ENCODE results near the gene MRGPRF.

Gene MRGPRF

DNA sequence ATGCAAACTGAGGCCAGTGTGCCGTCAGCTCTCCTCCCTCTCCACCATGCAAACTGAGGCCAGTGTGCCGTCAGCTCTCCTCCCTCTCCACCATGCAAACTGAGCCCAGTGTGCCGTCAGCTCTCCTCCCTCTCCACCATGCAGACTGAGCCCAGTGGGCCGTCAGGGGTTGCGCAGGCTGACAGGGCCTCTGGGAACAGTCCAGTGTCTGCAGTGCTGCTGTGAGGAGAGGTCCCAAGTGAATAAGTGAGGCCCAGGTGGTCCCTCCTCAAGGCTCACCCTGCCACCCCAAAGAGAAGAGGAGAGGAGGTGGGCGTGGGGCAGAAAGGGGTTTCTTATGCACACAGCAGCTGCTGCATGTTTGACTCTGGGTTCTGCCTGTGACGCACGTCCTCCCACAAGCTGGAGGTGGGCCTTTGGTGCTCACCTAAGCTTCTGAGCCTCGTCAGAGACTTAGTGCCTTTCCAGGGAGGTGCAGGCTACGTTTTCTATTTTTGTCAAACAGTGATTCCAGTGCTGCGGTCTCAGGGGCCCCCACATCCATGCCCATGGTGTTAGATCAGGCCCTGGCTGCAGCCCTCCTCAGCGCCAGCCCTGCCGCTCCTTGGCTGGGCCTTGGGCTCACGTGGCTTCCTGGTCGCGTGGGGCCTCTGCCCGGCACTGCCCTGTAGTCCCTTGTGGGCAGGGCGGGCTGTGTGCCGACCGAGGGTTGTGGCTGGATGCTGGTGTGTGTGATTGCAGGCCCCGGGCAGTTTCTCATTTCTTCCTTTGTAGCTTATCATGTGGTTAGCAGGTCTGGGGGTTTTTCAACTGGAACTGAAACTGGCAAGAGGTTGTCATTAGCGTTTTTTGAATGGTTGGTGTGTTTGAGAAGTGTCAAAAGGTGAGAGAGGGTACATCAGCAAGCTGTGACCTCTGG, 42.8 kb upstream of the MRGPRF start:
- no peaks in the 10 kb centered on the region for H3K27me3 ChIP-seq (ENCODE audit: control insufficient read depth, insufficient read depth, low read length)
- H3K4me3 ChIP-seq (ENCODE audit: low read length), result no peak overlapping the region
- no CpG with 5 or more reads among the region's 22 CpGs for WGBS (ENCODE audit: insufficient coverage, insufficient read length)
- no peak for DNase-seq (ENCODE audit: low read depth, low spot score)
- no peak overlapping the region for H3K27ac ChIP-seq (ENCODE audit: low read length)
- H3K36me3 ChIP-seq (ENCODE audit: control insufficient read depth, insufficient read depth, low read length), result peaks cover 14% of the 10 kb centered on the region
- H3K9me3 ChIP-seq (ENCODE audit: control insufficient read depth, insufficient read depth, low read length), result no peaks in the 10 kb centered on the region
- H3K4me1 ChIP-seq (ENCODE audit: control insufficient read depth, insufficient read depth, low read length), result no peaks in the 10 kb centered on the region

DNA sequence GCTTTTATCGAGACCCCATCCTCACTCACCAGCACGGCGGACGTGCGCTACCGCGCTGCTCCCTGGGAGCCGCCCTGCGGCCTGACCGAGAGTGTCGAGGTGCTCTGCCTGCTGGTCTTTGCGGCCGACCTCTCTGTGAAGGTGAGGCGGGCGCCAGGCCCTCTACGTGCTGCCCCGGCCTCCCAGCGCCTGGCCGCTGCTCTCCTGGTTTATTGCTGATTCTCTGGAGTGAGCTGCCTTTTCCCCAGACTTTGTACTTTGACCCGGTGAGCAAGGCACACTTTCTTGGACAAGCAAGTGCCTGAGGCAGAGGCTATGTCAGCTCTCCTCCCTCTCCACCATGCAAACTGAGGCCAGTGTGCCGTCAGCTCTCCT, 42.2 kb upstream of the MRGPRF start:
- peaks cover 14% of the 10 kb centered on the region for H3K36me3 ChIP-seq (ENCODE audit: control insufficient read depth, insufficient read depth, low read length)
- H3K27me3 ChIP-seq (ENCODE audit: control insufficient read depth, insufficient read depth, low read length), result no peaks in the 10 kb centered on the region
- no CpG with 5 or more reads among the region's 21 CpGs for WGBS (ENCODE audit: insufficient coverage, insufficient read length)
- no peak overlapping the region for H3K4me3 ChIP-seq (ENCODE audit: low read length)
- H3K27ac ChIP-seq (ENCODE audit: low read length), result no peak overlapping the region
- H3K4me1 ChIP-seq (ENCODE audit: control insufficient read depth, insufficient read depth, low read length), result no peaks in the 10 kb centered on the region
- H3K9me3 ChIP-seq (ENCODE audit: control insufficient read depth, insufficient read depth, low read length), result no peaks in the 10 kb centered on the region
- DNase-seq (ENCODE audit: low read depth, low spot score), result no peak

DNA sequence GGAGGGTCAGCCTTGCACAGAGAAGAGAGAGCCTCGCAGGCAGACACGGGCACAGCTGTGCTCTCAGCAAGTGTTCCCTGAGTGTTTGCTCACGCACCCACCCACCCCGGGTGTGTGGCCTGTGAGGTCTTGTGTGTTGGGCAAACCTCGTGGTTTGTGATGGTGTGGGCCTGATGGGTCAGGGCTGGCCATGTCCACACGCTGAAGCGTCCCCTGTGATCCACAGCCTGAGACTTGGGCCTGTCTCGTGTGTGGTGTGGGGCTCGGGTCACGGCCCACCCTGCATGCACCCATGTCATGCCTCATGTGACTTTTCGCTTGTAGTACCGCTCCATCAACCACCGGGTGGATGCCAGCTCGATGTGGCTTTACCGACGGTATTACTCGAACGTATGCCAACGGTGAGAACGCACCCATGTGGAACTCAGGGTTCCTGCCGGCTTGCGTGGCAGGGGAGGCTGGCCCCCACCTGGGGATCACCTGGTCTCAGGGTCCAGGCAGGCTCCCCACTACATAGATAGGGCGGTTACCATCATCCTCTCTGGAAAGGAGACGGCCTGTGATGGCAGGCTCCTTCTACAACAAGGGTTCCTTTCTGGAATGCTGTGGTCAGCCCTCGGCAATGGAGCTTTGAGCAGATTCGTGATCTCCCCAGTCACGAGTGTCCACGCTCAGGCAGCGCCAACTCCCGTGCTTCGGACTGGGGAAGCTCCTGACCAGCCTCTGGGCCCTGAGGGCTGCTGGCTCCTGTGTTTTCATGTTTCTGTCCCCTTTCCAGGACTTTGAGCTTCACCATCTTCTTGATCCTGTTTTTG, 41.6 kb upstream of the MRGPRF start:
- Histone ChIP-seq H3K27ac (ENCODE audit: low read length) (no peak overlapping the region), H3K27me3 (ENCODE audit: control insufficient read depth, insufficient read depth, low read length) (no peaks in the 10 kb centered on the region), H3K9me3 (ENCODE audit: control insufficient read depth, insufficient read depth, low read length) (no peaks in the 10 kb centered on the region), H3K36me3 (ENCODE audit: control insufficient read depth, insufficient read depth, low read length) (peaks cover 12% of the 10 kb centered on the region), H3K4me3 (ENCODE audit: low read length) (no peak overlapping the region), H3K4me1 (ENCODE audit: control insufficient read depth, insufficient read depth, low read length) (0 out of 2 replicates have a peak, but pooled peaks cover 2% of the 10 kb centered on the region)
- no CpG with 5 or more reads among the region's 31 CpGs for WGBS (ENCODE audit: insufficient coverage, insufficient read length)
- DNase-seq (ENCODE audit: low read depth, low spot score), result no peak

DNA sequence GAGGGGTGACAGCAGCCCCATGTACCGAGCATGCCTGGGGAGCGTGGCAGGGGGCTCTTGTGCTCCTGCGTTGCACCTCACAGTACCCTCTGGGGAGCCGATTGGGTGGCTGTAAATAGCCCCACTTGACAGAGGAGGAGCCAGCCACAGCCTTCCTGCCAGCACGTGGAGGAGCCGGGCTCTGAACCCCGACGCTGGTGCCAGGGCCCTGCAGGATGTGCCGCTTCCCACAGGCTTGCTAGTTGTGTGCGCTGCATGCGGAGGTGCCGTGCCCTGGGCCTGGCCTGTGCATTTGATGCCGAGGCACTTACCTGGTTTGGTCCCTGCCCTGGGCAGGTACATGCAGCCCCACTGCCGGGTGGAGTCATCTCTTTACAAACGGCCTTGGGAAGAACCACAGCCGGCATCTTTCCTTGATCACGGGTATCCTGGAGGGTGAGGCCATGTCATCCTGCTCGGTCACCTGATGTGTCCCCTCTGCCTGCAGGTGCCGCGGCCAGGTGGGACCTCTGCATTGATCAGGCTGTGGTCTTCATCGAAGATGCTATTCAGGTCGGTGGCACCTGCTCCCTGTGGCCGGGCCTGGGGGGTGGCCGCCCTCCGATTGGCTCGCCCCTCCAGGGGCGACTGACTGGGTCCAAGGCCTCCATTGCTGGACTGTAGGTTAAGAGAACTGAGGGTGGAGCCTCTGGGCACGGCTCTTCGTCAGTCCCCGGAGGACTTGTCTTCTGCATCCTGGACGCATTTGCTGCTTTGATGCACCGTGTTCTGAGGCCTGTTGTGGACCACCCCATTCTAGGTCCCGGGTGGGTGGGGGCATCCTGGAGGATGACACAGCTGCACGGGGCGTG, 40.7 kb upstream of the MRGPRF start:
- no CpG with 5 or more reads among the region's 35 CpGs for WGBS (ENCODE audit: insufficient coverage, insufficient read length)
- Histone ChIP-seq H3K4me1 (ENCODE audit: control insufficient read depth, insufficient read depth, low read length) (0 out of 2 replicates have a peak, but pooled peaks cover 3% of the 10 kb centered on the region), H3K4me3 (ENCODE audit: low read length) (no peak overlapping the region), H3K27me3 (ENCODE audit: control insufficient read depth, insufficient read depth, low read length) (no peaks in the 10 kb centered on the region), H3K36me3 (ENCODE audit: control insufficient read depth, insufficient read depth, low read length) (peaks cover 11% of the 10 kb centered on the region), H3K27ac (ENCODE audit: low read length) (no peak overlapping the region), H3K9me3 (ENCODE audit: control insufficient read depth, insufficient read depth, low read length) (no peaks in the 10 kb centered on the region)
- DNase-seq (ENCODE audit: low read depth, low spot score), result no peak

DNA sequence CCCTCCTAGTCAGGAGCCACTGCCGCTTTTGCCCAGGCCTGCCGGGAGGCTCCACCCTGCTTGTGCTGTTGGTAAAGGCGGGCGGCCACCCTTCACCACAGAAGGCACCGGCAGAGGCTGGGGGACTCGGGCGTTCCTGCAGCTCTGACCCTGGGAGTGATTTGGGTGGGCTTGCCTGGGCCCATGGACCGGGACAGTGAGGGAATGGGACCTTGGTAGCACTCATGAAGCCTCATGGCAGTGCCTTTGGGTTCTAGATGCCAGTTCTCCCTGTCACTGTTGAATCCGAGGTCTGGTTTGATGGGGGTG, 40.1 kb upstream of the MRGPRF start:
- H3K36me3 ChIP-seq (ENCODE audit: control insufficient read depth, insufficient read depth, low read length), result peaks cover 9% of the 10 kb centered on the region
- 0 out of 2 replicates have a peak, but pooled peaks cover 3% of the 10 kb centered on the region for H3K4me1 ChIP-seq (ENCODE audit: control insufficient read depth, insufficient read depth, low read length)
- WGBS (ENCODE audit: insufficient coverage, insufficient read length), result no CpG with 5 or more reads among the region's 9 CpGs
- H3K27me3 ChIP-seq (ENCODE audit: control insufficient read depth, insufficient read depth, low read length), result no peaks in the 10 kb centered on the region
- no peak for DNase-seq (ENCODE audit: low read depth, low spot score)
- no peak overlapping the region for H3K27ac ChIP-seq (ENCODE audit: low read length)
- H3K4me3 ChIP-seq (ENCODE audit: low read length), result no peak overlapping the region
- H3K9me3 ChIP-seq (ENCODE audit: control insufficient read depth, insufficient read depth, low read length), result no peaks in the 10 kb centered on the region

DNA sequence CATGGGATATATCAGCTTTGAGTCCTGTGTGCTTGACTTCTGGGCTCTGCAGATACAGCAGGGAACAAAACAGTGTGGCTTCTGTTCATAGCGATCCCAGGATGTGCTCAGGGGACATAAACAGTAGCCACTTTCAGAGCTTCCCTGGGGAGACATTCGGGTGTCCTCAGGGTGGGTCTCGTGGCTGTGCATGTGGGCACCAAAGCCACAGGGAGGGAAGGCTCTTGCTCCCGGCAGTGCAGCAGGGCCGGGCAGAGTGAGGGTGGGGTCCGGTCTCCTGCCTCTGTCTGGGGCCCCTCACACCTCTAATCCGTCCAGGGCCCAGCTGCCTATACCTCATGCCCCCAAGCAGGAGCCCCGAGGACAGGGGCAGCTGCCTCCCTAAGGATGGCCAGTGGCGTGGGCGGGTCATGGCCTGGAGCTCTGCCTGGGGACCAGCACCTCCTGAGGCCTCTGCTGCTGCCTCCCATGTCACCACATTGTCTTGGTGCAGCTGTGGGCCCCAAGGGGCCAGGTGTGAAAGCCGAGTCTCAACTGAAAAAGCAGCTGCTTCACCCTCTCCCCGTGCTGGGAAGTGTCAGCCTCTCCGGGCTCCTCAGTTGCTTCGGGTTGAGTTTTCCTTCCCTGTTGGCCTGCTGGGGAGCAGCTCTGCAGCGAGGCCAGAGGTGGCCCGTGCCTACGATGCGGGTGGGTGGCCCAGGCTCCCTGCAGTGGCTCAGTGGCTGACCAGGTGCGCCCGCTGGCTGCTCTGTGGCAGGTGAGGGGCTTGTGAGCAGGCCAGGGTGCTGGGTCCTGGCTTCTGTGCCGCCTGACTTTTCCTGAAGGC, 39.5 kb upstream of the MRGPRF start:
- DNase-seq (ENCODE audit: low read depth, low spot score), result no peak
- Histone ChIP-seq H3K9me3 (ENCODE audit: control insufficient read depth, insufficient read depth, low read length) (no peaks in the 10 kb centered on the region), H3K4me3 (ENCODE audit: low read length) (no peak overlapping the region), H3K27me3 (ENCODE audit: control insufficient read depth, insufficient read depth, low read length) (no peaks in the 10 kb centered on the region), H3K4me1 (ENCODE audit: control insufficient read depth, insufficient read depth, low read length) (0 out of 2 replicates have a peak, but pooled peaks cover 3% of the 10 kb centered on the region), H3K36me3 (ENCODE audit: control insufficient read depth, insufficient read depth, low read length) (peaks cover 7% of the 10 kb centered on the region), H3K27ac (ENCODE audit: low read length) (no peak overlapping the region)
- no CpG with 5 or more reads among the region's 21 CpGs for WGBS (ENCODE audit: insufficient coverage, insufficient read length)

DNA sequence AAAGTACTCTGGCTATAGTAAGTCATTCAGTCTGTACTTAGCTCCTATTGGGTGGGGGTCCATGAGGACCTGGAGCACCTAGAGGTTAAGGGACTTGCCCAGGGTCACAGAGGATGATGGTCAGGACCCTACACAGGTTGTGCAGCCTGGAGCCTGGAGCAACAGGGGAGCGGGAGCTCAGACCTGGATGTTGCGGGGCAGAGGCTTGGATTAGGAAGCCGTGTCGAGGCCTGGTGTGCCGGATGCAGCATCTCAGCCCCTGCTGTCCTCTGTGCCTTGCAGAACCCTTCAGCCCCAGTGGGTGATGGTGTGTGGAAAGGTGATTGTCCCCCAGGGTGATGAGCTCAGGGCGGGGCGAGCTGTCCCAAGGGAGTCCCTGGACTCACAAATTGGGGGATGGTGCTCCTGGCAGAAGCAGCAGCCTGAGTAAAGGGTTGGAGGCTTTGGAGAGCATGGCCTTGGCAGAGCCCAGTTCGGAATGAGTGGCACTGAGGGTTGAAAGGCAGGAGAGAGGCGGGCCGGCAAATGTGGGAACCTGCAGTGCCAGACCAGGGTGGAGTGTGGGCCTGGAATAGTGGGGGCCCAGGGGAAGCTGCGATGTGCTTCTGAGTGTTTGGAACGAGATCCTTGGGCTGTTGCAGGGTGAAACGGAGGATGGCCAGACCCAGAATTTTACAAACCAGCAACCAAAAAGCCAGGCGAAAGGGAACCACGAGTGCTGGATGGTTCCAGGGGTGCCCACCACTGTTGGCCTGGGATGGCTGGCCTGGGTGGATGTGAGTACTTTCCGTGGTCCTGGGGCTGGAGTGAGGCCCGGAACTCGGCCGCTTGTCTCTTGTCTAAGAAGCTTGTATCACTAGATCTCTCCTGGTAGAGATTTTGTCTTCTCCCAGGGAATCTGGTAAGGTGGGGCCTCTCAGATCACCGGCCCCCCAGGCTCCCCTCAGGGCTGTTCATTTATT, 38.6 kb upstream of the MRGPRF start:
- no peaks in the 10 kb centered on the region for H3K27me3 ChIP-seq (ENCODE audit: control insufficient read depth, insufficient read depth, low read length)
- no peak for DNase-seq (ENCODE audit: low read depth, low spot score)
- H3K9me3 ChIP-seq (ENCODE audit: control insufficient read depth, insufficient read depth, low read length), result no peaks in the 10 kb centered on the region
- H3K27ac ChIP-seq (ENCODE audit: low read length), result no peak overlapping the region
- H3K4me3 ChIP-seq (ENCODE audit: low read length), result no peak overlapping the region
- H3K36me3 ChIP-seq (ENCODE audit: control insufficient read depth, insufficient read depth, low read length), result peaks cover 5% of the 10 kb centered on the region
- H3K4me1 ChIP-seq (ENCODE audit: control insufficient read depth, insufficient read depth, low read length), result 0 out of 2 replicates have a peak, but pooled peaks cover 3% of the 10 kb centered on the region
- WGBS (ENCODE audit: insufficient coverage, insufficient read length), result no CpG with 5 or more reads among the region's 20 CpGs

DNA sequence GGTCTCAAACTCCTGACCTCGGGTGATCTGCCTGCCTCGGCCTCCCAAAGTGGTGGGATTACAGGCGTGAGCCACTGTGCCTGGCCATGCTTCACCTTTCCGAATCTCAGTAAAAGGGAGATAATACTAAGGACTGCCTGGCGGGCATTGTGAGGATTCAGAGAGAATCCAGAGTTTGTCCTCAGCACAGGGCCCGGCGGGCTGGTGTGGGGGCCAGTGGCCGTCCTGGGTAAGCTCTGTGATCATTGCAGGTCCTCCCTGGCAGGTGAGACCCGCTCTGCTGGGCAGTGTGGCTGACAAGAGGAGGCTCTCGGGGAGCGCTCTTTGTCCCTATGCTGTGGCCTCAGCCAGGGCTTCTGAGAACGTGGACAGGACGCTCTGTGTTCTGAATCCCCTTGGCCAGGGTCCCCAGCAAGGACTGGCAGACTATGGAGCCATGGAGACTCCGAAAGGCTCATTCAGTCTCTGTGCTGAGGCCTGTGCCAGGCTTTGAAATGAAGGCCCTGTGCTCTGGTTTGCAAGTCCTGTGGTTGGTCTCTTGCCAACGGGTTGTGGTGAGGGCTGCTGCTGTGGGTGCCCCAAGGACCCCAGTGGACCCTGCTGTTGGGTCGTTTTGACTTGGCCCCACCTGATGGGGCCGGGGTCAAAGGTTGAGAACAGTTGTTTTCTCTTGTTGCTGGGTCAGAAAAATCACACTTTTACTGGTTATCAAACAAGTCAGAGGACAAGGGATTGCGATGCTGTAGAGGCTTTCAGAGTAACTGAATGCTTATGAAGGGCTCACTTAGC, 37.7 kb upstream of the MRGPRF start:
- H3K36me3 ChIP-seq (ENCODE audit: control insufficient read depth, insufficient read depth, low read length), result peaks cover 5% of the 10 kb centered on the region
- H3K4me3 ChIP-seq (ENCODE audit: low read length), result no peak overlapping the region
- H3K27ac ChIP-seq (ENCODE audit: low read length), result no peak overlapping the region
- WGBS (ENCODE audit: insufficient coverage, insufficient read length), result no CpG with 5 or more reads among the region's 18 CpGs
- no peaks in the 10 kb centered on the region for H3K9me3 ChIP-seq (ENCODE audit: control insufficient read depth, insufficient read depth, low read length)
- 0 out of 2 replicates have a peak, but pooled peaks cover 3% of the 10 kb centered on the region for H3K4me1 ChIP-seq (ENCODE audit: control insufficient read depth, insufficient read depth, low read length)
- H3K27me3 ChIP-seq (ENCODE audit: control insufficient read depth, insufficient read depth, low read length), result no peaks in the 10 kb centered on the region
- no peak for DNase-seq (ENCODE audit: low read depth, low spot score)

All from iPS DF 6.9 (cell line).